GM21529 (cell line): ENCODE data around the gene CELA2A.
"Not testable (repeated sequence)": the region's sequence is repeated elsewhere in the genome, so short reads cannot be mapped to it uniquely, and the experiment has no call there.

Experiments used
- ATAC-seq: cut with Tn5 transposase; IDR thresholded peaks from one replicate; pipeline ENCODE4 v1.9.1; 2021; ENCODE audit not compliant: unreplicated experiment

Gene CELA2A

DNA sequence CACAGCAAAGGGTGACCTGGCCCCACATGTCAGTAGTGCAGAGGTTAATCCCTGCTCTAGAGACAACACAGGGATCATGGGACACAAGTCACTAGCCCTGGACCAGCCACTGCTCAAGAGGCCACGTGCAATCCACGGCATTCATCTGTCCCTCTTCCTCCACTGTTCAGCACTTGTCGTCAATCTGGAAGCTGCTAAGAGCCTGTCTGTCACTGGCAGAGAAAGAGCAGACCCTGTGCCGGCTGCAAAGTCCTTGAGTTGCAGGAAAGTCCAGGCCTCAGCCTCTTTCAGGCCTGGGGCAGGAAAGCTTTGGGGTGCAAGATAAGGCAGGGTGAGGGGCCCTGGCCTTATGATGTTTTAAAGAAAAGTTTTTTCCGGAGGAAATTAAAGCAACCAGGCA lies 36.1 kb downstream of the CELA2A start:
- no peak for ATAC-seq

DNA sequence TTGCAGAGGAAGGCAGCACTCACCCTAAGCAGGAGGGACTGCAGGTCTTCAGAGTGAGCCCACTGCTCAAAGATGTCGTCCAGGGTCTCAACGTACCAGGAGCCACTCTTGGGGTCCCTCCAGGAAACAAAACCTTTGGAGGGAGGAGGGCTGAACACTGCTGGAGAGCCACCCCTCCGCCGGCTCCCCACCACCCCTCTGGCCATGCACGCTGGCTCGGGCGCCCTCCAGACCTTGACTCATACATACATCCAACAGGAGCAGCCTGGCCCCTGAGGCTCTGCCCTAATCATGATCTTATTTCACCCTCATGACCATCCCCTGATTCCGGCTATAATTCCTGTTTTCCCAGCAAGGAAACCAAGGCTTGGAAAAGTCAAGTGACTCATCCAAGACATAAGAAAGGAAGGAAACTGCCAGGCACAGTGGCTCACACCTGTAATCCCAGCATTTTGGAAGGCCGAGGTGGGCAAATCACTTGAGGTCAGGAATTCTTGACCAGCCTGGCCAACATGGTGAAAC lies 37.4 kb downstream of the CELA2A start:
- no peak for ATAC-seq

DNA sequence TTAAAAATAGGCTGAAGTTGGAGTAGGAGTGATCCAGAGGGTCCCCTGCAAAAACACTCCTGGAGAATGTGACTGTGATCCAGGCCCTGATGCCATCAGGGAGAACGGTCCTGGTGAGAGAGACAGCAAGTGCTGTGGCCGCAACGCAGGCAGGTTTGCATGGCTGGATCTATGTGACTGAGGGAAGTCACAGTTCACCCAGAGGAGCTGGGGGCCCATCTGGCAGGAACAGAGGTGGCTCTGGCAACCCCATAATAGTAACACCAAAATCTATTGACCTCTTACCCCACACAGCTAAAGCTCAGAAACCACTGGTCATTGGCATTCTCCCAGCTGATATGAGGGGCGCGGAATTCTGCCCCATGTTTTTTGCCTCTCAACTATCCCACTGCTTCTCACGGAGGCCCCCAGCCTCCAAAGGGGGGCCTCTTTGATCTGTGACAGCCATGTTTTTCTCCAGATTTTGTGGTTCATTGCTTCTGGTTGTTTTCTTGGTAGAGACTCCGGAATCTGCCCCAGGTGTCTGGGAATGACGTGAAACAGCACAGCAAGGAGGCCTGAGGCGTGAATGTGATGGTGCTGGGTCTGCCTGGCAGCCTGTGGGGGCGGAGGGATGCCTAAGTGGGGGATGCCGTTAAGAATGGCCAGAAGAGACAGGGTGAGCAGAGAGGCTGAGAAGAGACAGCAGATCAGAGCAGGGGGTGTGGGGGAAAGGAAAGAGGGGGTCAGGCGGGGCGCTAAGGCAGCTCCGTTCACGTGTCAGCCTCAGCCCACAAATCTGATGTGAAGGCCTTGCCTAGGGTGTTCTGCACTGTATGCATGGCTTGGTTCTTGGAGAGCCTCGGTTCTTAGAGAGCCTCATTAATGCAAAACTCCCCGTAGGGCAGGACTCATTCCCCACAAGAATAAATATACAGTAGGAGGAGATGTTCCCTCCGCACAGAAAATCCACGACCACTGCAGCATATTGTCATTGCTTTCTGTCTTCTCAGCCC lies 43.9 kb downstream of the CELA2A start:
- ATAC-seq: no peak

DNA sequence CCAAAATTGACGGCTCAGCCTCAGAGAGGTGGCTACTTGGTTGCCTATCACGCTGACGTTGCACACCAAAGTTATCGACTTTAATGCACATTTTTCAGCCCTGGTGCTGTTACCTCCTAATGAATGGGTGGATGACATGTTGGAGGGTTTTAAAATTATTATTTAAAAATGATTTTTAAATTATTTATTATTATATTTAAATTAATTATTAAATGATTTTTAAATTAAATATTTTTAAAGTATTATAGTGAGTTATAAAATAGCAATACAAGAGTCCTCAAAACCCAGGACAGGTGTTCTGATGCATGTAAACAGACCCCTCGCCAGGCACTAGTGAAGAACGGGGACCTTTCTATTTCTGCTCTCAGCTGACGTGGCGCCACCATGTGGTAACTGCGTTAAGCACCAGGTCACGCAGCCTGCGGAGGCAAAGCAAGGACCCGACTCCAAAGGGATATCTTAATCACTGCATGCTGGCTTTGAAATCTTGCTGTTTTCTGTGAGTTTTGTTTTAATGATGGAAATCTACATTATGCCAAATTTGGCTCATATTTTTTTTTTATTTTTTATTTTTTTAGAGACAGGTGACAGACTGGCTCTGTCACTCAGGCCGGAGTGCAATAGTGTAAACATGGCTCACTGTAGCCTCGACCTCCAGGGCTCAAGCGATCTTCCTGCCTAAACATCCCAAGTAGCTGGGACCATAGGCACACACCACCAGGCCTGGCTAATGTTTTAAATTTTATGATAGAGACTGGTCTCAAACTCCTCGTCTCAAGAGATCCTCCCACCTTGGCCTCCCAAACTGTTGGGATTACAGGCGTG lies 44.9 kb downstream of the CELA2A start:
- ATAC-seq: no peak

DNA sequence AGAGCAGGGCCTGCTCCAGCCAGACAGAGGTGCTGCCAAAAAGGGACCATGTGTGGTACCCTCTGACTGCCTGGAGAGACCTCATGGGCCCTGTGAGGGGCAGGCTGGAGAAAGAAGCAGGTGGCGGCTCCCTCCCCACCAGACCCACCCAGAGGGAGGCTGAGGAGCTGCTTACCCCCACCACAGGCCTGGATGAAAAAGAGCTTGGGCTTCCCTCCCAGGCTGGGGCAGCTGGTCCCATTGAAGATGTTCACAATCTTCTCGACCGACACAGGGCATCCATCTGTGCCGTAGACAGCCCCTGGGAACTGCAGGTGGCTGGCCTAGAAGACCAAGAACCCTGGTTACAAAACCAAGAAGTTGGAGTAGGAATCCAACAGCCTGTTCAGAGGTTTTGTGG lies 47.9 kb downstream of the CELA2A start:
- ATAC-seq: no peak

DNA sequence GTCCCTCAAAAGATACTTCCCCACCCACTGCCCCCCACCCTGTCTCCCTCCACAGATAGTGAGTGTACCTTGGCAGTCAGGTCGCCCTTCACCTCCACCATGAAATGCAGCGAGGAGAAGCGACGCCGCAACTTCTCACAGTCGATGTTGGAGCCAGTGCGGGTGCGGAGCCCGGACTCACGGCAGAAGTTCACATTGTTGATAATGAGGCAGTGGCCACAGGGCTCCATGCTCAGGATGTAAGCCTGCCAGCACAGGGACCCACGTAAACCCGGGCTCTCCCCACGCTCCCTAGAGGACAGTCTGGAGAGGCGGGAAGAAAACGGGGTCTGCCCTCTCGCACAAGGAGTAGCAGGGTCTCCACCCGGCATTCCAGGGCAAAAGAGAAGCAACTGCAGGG lies 50.3 kb downstream of the CELA2A start:
- ATAC-seq: no peak

DNA sequence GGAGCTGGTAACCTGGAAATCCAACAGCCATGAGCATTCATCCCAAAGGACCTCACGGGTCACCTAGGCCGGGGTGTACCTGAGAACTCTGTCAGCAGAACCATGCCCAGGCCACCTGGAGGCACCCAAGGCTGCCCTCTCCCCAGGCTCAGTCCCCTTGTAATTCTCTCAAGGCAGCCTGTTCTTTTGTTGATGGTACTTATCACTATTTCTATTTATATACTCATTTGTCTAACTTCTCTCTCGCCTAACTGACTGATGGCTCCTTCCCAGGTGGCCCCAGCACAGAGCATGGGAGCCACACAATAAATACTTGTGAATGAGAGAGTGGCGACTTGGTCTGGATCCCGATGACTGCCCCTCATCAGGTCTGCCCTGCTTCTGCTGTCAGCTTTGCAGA lies 50.7 kb downstream of the CELA2A start:
- ATAC-seq: no peak

DNA sequence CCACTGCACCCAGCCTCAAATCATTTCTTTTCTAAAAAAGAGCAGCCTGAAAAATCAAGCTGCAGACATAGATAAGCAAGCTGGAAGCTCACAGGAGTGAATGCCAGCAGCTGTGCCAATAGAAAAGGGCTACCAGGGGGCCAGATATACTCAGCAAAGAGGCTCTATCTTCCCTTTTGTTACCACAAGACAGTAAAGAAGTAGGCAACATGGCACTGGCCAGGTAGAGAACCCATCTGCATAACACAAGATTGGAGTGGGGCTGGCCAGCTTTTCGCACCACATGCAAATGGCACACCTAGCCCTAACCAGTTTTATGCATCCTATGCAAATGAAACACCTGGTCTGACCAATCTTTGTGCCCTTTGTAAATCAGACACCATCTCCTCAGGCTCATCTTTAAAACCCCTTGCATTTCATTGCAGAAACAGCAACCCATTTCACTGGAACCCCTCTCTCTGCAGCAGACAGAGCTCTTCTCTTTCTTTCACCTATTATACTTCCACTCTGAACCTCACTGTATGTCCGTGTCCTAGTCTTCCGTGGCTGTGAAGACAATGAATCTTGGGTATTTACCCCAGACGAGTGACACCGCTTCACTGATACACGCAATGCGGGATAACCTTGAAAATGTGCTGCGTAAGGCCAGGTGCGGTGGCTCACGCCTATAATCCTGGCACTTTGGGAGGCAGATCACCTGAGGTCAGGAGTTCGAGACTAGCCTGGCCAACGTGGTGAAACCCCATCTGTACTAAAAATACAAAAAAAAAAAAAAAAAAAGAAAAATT lies 52.4 kb downstream of the CELA2A start:
- no peak for ATAC-seq

DNA sequence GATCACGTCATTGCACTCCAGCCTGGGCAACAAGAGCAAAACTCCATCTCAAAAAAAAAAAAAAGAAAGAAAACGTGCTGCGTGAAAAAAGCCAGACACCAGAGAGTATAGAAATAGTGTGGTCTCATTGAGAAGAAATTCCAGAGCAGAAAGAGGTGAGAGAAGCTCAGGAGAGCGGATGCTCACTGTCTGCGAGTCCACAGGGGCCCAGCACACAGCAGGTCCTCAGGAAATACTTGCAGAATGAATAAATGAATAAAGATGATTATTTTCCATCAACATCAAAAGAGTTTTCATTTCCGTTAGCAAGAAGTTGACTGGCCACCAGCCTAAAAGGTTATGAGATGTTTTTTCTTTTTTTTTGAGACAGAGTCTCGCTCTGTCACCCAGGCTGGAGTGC lies 53.1 kb downstream of the CELA2A start:
- ATAC-seq: no peak

DNA sequence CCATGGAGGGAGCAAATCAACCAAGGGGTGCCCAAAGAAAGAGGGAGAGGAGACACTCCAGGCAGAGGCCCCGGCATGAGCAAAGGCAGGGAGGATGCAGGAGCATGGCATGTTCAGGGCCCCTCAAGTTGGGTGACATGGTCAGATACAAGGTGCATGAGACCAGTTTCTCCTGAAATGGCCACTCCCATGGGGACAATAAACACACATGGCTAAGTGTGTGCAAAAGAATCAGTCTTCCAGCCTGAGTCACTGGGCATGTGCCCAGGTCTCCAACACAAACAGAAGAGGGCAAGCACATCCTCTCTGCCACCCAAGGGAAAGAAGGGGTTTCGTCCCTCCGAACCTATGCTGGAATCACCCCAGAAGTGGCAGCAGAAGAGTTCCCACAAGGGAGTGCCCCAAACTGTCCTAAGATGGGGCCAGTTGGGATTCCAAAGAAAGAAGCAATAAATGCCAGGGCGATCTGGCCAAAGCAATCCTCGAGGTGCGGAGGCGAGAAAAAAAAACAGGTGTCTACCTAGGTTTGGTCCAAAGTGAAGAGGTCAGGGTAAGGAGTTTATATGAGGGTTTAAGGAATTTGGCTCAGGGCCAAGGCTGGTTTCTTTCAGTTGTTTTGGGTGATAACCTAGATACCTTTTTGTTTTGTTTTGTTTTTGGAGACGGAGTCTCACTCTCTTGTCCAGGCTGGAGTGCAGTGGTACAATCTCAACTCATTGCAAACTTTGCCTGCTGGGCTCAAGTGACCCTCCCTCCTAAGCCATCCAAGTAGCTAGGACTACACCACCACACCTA lies 54.3 kb downstream of the CELA2A start:
- ATAC-seq: no peak

DNA sequence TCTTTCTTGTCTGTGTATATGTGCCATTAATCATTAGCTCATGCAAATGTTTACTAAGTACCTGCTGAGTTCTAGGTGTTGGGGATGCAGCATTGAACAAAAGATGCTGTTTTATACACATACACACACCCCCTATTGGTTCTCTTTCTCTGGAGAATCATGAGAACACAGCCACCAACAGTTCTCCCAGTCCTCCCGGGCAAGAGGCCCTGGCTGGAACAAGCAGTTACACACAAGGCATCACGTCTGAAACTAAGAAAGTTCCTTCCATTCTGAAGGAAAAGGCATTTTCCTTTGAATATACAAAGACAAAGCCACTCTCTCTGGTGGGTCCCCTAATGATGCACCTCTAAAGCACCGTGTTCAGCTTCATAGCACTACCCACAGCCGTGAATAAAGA lies 56.7 kb downstream of the CELA2A start:
- ATAC-seq: no peak

DNA sequence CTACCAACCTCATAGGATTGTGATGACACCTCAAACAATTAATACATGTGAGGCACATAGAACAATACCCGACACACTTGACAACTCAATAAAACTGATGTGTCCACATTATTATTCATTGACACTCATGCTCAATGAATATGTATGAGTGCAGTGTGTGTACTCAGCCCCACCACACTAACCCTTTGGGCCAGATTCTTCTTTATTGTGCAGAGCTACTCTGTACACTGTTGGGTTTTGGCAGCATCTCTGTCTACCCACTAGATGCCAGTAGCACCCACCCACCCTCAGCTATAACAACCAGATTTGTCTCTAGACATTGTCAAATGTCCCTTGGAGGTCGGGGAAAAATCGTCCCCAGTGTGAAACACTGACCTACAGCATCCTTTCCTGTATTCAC lies 57.4 kb downstream of the CELA2A start:
- ATAC-seq: no peak

DNA sequence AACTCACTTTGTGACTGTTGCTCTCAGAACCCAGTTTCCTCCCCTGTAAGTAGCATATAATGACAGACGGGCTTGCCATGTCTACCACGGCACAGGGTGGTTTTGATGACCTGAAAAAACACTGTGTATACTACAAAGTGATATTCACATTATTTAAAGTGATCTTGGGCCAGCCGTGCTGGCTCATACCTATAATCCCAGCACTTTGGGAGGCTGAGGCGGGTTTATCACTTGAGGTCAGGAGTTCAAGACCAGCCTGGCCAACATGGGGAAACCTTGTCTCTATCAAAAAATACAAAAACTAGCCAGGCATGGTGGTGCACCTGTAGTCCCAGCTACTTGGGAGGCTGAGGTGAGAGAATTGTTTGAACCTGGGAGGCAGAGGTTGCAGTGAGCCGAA lies 58.0 kb downstream of the CELA2A start:
- not testable (repeated sequence) for ATAC-seq

DNA sequence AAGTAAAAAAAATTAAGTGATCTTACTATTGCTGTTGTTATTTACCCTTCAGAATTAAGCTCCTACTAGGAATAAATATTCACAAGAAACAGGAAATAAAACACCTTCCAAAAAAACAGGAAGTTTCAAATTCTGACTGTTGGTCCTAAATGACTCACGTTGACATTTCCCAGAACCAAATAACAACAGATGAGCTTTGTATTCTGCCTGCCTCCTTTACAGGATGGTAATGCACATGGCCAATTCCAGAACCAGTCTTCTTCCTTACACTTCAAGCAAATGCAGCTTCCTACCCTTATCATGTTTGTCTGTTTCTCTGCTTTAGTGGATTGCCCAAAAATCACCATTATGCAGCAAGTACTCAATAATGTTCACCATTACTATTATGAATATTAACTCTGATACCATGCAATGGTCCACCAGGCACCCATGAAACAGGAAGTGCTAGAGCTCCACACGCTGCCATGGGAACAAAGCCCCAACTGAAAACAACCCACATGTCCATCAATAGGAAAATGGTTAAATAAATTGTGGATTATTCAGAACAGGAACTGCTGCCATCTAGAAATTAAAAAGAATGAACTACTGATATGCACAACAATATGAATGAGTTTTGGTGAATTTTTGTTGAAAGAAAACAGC lies 58.6 kb downstream of the CELA2A start:
- no peak for ATAC-seq

DNA sequence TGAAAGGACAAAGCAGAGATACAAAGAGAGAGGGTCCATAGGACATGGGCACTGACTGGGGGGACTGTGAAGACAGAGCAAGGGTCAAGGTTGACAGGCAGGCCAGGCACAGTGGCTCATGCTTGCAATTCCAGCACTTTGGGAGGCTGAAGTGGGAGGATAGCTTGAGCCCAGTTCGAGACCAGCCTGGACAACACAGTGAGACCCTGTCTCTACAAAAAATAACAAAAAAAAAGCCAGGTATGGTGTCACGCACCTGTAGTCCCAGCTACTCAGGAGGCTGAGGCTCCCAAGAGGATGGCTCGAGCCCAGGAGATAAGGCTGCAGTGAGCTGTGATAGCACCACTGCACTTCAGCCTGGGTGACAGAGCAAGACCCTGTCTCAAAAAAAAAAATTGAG lies 63.1 kb downstream of the CELA2A start:
- no peak for ATAC-seq

DNA sequence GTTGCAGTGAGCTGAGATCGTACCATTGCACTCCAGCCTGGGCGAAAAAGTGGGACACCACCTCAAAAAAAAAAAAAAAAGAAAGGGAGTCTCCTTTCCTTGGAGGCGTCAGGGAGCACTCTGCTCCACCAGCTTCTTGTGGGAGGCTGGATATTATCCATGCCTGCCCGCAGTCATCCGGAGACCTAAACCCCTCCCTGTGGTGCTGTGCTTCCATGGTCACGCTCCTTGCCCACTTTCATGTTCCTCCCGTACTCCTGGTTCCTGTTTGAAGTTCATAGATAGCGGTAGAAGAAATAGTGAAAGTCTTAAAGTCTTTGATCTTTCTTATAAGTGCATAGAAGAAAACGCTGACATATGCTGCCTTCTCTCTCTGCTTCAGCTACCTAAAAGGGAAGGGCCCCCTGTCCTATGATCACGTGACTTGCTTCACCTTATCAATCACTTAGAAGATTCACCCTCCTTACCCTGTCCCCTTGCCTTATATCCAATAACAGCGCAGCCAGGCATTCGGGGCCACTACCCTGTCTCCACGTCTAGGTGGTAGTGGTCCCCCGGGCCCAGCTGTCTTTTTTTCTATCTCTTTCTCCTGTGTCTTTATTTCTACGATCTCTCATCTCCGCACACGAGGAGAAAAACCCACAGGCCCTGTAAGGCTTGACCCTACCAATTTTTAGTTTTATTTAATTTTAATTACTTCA lies 64.8 kb downstream of the CELA2A start:
- ATAC-seq: not testable (repeated sequence)
